HepG2 (cell line): ENCODE results near the gene CYP46A1.

Source experiments
- BHLHE40 ChIP-seq: IDR thresholded peaks from 2 replicates; pipeline ENCODE4 v1.6.1; 2011; ENCODE audit warnings: low read length, improper control_type of control experiment
- CBFB ChIP-seq: sonication (generic); formaldehyde crosslinking; IDR thresholded peaks from 2 replicates; pipeline ENCODE4 v1.4.0; 2020; ENCODE audit warnings: missing genetic modification reagents
- DDIT3 ChIP-seq: sonication (generic); formaldehyde crosslinking; IDR thresholded peaks from 2 replicates; pipeline ENCODE4 v1.4.0; 2020; ENCODE audit warnings: mild to moderate bottlenecking, missing genetic modification reagents
- HNF1A ChIP-seq, 2 experiments: sonication (generic) in 1 of 2; formaldehyde crosslinking in 1 of 2; IDR thresholded peaks; 2 replicates each; pipeline versions ENCODE4 v1.4.0 to v1.6.1; 2016 to 2020; ENCODE audit warnings: borderline replicate concordance in 1 of 2, low read depth in 1 of 2, mild to moderate bottlenecking in 1 of 2, missing genetic modification reagents in 1 of 2
- IRF2 ChIP-seq: IDR thresholded peaks from 2 replicates; pipeline ENCODE4 v1.6.1; 2018; ENCODE audit warnings: missing genetic modification reagents, missing compliant biosample characterization
- MTA1 ChIP-seq: sonication (generic); formaldehyde crosslinking; IDR thresholded peaks from 2 replicates; pipeline ENCODE4 v1.4.0; 2020; ENCODE audit warnings: missing genetic modification reagents, mild to moderate bottlenecking, borderline replicate concordance
- MTERF4 ChIP-seq: sonication (generic); formaldehyde crosslinking; IDR thresholded peaks from 2 replicates; pipeline ENCODE4 v1.8.0; 2023; ENCODE audit warnings: mild to moderate bottlenecking, missing genetic modification reagents
- PAWR ChIP-seq: sonication (generic); formaldehyde crosslinking; IDR thresholded peaks from 2 replicates; pipeline ENCODE4 v1.4.0; 2020; ENCODE audit warnings: missing genetic modification reagents, mild to moderate bottlenecking, borderline replicate concordance
- USF2 ChIP-seq, 2 experiments: sonication (generic) in 1 of 2; formaldehyde crosslinking in 1 of 2; IDR thresholded peaks; 2 replicates each; pipeline versions ENCODE4 v1.5.1 to v1.6.1; 2011 to 2020; ENCODE audit warnings: borderline replicate concordance in 1 of 2, low read depth in 1 of 2, low read length in 1 of 2, mild to moderate bottlenecking in 1 of 2, missing genetic modification reagents in 1 of 2, moderate library complexity in 1 of 2
- ZBTB38 ChIP-seq: sonication (generic); formaldehyde crosslinking; IDR thresholded peaks from 2 replicates; pipeline ENCODE4 v1.5.1; 2020; ENCODE audit warnings: mild to moderate bottlenecking, missing genetic modification reagents
- ZNF121 ChIP-seq: sonication (generic); formaldehyde crosslinking; IDR thresholded peaks from 2 replicates; pipeline ENCODE4 v1.5.0; 2020; ENCODE audit warnings: mild to moderate bottlenecking, missing genetic modification reagents
- ZNF558 ChIP-seq: sonication (generic); formaldehyde crosslinking; IDR thresholded peaks from 2 replicates; pipeline ENCODE4 v1.9.0; 2022; ENCODE audit warnings: mild to moderate bottlenecking, missing genetic modification reagents, borderline replicate concordance

GRCh38 chr14:99657645-99658155 lies 26.4 kb upstream of the CYP46A1 start:
- no peak for TF ChIP-seq ZNF558
- TF ChIP-seq IRF2 (CRISPR knock-in tag): no peak
- no peak for TF ChIP-seq HNF1A (IDR thresholded peaks at IDR 0.05; ENCODE audit: low read depth)
- no peak for TF ChIP-seq HNF1A (CRISPR knock-in tag; IDR thresholded peaks at IDR 0.05; ENCODE audit: borderline replicate concordance)
- no peak for TF ChIP-seq MTA1 (CRISPR knock-in tag)
- TF ChIP-seq ZBTB38 (CRISPR knock-in tag): no peak
- TF ChIP-seq MTERF4 (CRISPR knock-in tag): no peak
- TF ChIP-seq DDIT3: no peak
- TF ChIP-seq CBFB (CRISPR knock-in tag): no peak
- no peak for TF ChIP-seq USF2 (IDR thresholded peaks at IDR 0.05; ENCODE audit: low read depth, low read length)
- TF ChIP-seq USF2 (CRISPR knock-in tag; IDR thresholded peaks at IDR 0.05; ENCODE audit: borderline replicate concordance): no peak
- no peak for TF ChIP-seq BHLHE40
- no peak for TF ChIP-seq ZNF121
- TF ChIP-seq PAWR (CRISPR knock-in tag): no peak
